PC-3 (cell line): ENCODE data around the gene PPIE.

Experiments
- EZH2 ChIP-seq: fragments of 300-600 bp; sonication (generic); IDR thresholded peaks from one replicate; pipeline ENCODE4 v1.6.1; 2017; ENCODE audit warnings: antibody characterized with exemption, mild to moderate bottlenecking, low read length; ENCODE audit not compliant: unreplicated experiment
- EZH2phosphoT487 ChIP-seq: fragments of 300-600 bp; sonication (generic); IDR thresholded peaks from 2 replicates; pipeline ENCODE4 v1.6.1; 2018; ENCODE audit warnings: mild to moderate bottlenecking, antibody characterized with exemption, low read length, borderline replicate concordance
- TF ChIP-seq, protein P1 (sequence below): fragments of 300-600 bp; sonication (generic); conservative IDR thresholded peaks from 2 replicates; pipeline ENCODE4 v1.5.1; 2017; ENCODE audit warnings: antibody characterized with exemption, low read depth, mild to moderate bottlenecking, low read length

DNA sequence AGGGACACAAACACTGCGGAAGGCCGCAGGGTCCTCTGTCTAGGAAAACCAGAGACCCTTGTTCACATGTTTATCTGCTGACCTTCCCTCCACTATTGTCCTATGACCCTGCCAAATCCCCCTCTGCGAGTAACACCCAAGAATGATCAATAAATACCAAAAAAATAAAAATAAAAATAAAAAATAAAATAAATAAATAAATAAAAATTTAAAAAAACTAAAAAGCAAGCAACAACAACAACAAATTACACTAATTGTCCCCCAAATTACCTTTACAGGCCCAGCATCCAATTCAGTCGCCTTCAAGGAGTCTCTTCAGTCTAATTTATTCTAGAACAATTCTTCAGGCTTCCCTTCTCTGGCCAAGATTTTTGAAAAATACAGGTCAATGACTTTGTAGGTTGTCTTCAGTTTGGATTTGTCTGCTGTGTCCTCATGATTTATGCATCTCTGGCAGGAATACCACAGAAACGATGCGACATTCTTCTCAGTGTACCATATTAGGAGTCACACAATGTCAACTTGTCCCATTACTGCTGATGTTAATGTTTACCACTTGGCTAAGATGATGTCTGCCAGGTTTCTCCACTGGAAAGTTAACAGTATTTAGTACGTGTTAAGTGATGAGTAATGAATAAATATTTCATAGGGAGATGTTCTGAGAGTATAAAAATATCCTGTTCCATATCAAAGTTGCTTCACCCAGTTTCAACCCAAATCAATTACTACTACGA, 70.3 kb downstream of the PPIE start:
- TF ChIP-seq, protein P1, sequence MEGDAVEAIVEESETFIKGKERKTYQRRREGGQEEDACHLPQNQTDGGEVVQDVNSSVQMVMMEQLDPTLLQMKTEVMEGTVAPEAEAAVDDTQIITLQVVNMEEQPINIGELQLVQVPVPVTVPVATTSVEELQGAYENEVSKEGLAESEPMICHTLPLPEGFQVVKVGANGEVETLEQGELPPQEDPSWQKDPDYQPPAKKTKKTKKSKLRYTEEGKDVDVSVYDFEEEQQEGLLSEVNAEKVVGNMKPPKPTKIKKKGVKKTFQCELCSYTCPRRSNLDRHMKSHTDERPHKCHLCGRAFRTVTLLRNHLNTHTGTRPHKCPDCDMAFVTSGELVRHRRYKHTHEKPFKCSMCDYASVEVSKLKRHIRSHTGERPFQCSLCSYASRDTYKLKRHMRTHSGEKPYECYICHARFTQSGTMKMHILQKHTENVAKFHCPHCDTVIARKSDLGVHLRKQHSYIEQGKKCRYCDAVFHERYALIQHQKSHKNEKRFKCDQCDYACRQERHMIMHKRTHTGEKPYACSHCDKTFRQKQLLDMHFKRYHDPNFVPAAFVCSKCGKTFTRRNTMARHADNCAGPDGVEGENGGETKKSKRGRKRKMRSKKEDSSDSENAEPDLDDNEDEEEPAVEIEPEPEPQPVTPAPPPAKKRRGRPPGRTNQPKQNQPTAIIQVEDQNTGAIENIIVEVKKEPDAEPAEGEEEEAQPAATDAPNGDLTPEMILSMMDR: no peak
- no peak for TF ChIP-seq EZH2
- TF ChIP-seq EZH2phosphoT487: no peak
